ENCODE data around the gene PRKAR1A.

Gene PRKAR1A

GRCh38 chr17:68559316-68559715 lies 47.1 kb downstream of the PRKAR1A start:
- DNase-seq, result no peak
- no peak for ATAC-seq

DNA sequence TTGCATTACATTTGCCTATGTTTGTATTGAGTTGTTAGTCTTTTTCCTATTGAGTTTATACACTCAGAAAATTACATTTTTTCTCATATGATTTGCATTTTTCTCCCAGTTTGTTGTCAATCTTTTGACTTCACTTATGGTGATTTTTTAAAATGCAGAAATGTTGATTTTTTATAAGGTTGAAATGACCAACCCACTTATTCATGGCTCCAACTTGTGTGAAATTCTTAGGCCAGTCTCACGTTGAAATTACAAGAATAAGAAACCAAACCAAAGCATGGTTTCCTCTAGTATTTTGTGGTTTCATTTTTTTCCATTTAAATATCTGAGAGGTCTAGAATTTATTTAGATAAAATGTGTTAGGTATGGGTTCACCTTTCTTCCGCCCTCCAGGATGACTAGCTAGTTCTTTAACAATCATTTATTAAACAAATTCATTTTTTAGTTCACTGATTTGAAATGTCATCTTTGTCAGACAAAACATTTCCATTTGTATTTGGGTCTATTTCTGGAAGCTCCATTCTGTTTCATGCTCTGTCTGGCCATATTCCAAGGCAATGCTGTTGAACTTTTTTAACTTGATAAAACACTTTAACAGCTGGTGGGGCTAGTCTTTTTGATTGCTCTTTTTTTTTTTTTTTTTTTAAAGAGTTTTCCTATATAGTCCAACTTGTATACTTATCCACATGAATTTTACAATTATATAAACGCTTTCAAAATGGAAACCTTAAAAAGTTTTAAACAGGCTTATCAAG lies 48.9 kb downstream of the PRKAR1A start:
- H3K4me3 Mint-ChIP-seq, result no peak overlapping the region
- ATAC-seq (no peak), DNase-seq (no peak)
- H3K4me1 Mint-ChIP-seq, result no peaks in the 10 kb centered on the region
- H3K9me3 Mint-ChIP-seq, result peaks cover 0 to 4% of the 10 kb centered on the region in 2 donors
- peak overlapping the region in 1 of 2 donors; percentile 50 for H3K27ac Mint-ChIP-seq
- H3K27me3 Mint-ChIP-seq, result peaks cover 6% of the 10 kb centered on the region

More at GRCh38 chr17:68559316-68559715, 47.1 kb downstream of the PRKAR1A start:
- no peak overlapping the region for H3K27ac Mint-ChIP-seq
- H3K4me1 Mint-ChIP-seq, result no peaks in the 10 kb centered on the region
- H3K4me3 Mint-ChIP-seq, result no peak overlapping the region
- H3K9me3 Mint-ChIP-seq, result peaks cover 0 to 4% of the 10 kb centered on the region in 2 donors
- H3K27me3 Mint-ChIP-seq, result no peaks in the 10 kb centered on the region

DNA sequence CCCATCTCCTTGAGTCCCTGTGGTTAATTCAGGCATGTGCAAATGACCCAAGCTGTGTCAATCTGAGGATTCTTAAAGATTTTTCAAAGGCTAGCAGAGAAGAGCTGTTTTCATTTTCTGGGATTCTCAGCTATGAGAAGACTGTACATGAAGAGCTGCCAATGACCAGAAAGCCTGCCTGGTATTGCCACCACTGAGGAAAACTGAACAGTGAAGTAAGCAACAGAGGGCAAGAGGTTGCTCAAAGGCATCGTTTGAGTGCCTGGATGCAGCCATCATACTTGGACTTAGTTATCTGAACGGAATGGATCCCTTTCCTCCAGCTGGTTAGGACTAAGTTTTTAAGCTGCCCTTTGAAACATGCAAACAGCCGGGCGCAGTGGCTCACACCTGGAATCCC lies 50.5 kb downstream of the PRKAR1A start:
- no peak overlapping the region for H3K27ac Mint-ChIP-seq
- ATAC-seq (no peak), DNase-seq (no peak)
- H3K4me3 Mint-ChIP-seq, result no peak overlapping the region
- H3K4me1 Mint-ChIP-seq, result no peaks in the 10 kb centered on the region
- H3K9me3 Mint-ChIP-seq, result no peaks in the 10 kb centered on the region
- peaks cover 8% of the 10 kb centered on the region for H3K27me3 Mint-ChIP-seq

DNA sequence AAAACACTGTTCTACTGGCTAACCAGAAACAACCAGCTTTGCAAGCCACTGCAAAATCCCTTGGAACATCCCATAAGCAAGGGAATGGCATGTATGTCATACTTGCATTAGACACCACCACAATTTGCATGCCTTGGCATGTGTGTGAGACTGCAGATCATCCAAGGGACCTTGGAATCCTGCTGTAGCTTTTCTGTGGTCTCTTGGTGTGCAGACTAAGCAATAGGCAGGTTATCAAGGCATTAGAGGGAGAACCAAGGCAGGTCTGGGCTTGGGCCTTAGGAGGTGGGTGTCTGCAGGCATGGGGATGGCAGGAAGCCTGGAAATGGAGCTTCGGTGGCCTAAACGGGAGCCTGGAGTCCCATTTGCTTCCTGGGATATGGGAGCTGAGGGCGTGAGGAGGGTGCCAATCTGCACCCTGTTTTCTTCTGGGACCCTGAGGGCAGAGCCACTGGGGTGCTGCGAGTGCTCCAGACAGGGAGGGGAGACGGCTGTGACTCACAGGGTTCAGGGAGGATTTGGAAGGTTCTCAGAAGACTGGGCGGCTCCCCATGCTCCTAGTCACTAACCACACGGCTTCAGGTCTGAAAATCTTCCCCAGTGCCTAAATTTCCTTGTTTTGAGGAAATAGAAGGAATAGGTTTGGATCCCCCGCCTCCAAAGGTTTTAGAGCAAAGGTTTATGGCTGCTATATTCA lies 52.3 kb downstream of the PRKAR1A start:
- Mint-ChIP-seq H3K4me3 (no peak overlapping the region), H3K27ac (no peak overlapping the region), H3K27me3 (peaks cover 8% of the 10 kb centered on the region), H3K4me1 (no peaks in the 10 kb centered on the region), H3K9me3 (no peaks in the 10 kb centered on the region)
- no peak for ATAC-seq
- no peak for DNase-seq

- Mint-ChIP-seq H3K4me1 (no peaks in the 10 kb centered on the region), H3K9me3 (no peaks in the 10 kb centered on the region), H3K27ac (no peak overlapping the region), H3K27me3 (peaks cover 8% of the 10 kb centered on the region), H3K4me3 (no peak overlapping the region)
- no peak for ATAC-seq
- DNase-seq, result no peak
Observed at GRCh38 chr17:68565661-68566441, 53.6 kb downstream of the PRKAR1A start.

GRCh38 chr17:68566442-68566738 lies 54.2 kb downstream of the PRKAR1A start:
- Mint-ChIP-seq H3K4me1 (no peaks in the 10 kb centered on the region), H3K27me3 (peaks cover 8% of the 10 kb centered on the region), H3K4me3 (no peak overlapping the region), H3K9me3 (no peaks in the 10 kb centered on the region), H3K27ac (no peak overlapping the region)
- DNase-seq (no peak), ATAC-seq (no peak)

- ATAC-seq, result no peak
- Mint-ChIP-seq H3K27ac (no peak overlapping the region), H3K4me1 (no peaks in the 10 kb centered on the region), H3K9me3 (no peaks in the 10 kb centered on the region), H3K27me3 (peaks cover 8% of the 10 kb centered on the region), H3K4me3 (no peak overlapping the region)
- DNase-seq, result no peak
Observed at GRCh38 chr17:68567035-68567434, 54.8 kb downstream of the PRKAR1A start.

GRCh38 chr17:68567581-68567980 lies 55.4 kb downstream of the PRKAR1A start:
- ATAC-seq, result no peak
- H3K27me3 Mint-ChIP-seq, result peaks cover 8% of the 10 kb centered on the region
- H3K4me1 Mint-ChIP-seq, result no peaks in the 10 kb centered on the region
- DNase-seq, result no peak
- H3K4me3 Mint-ChIP-seq, result no peak overlapping the region
- no peaks in the 10 kb centered on the region for H3K9me3 Mint-ChIP-seq
- no peak overlapping the region for H3K27ac Mint-ChIP-seq

DNA sequence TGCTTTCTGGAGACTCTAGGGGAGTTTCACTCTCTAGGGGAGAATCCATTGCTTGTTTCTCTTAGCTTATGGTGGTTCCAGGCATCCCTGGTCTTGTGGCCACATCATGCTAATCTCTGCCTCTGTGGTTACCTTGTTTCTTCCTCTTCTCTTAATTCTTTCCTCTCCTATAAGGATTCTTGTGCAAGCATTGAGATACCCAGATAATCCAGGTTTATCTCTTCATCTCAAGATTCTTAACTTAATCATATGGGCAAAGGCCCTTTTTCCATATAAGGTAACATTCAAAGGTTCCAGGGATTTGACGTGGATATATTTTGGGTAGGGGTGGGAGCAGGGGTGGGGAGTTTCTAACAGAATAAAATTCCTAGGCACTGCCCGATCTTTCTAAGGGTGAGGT lies 56.4 kb downstream of the PRKAR1A start:
- ATAC-seq, result no peak
- no peak overlapping the region for H3K27ac Mint-ChIP-seq
- no peaks in the 10 kb centered on the region for H3K9me3 Mint-ChIP-seq
- no peaks in the 10 kb centered on the region for H3K4me1 Mint-ChIP-seq
- H3K4me3 Mint-ChIP-seq, result no peak overlapping the region
- DNase-seq, result no peak
- H3K27me3 Mint-ChIP-seq, result peaks cover 8% of the 10 kb centered on the region

- ATAC-seq (no peak), DNase-seq (no peak)
- Mint-ChIP-seq H3K9me3 (no peaks in the 10 kb centered on the region), H3K27me3 (peaks cover 8% of the 10 kb centered on the region), H3K4me1 (no peaks in the 10 kb centered on the region), H3K27ac (no peak overlapping the region), H3K4me3 (no peak overlapping the region)
Observed at GRCh38 chr17:68569346-68569745, 57.1 kb downstream of the PRKAR1A start.

- DNase-seq (no peak), ATAC-seq (no peak)
- Mint-ChIP-seq H3K9me3 (no peaks in the 10 kb centered on the region), H3K27ac (no peak overlapping the region), H3K4me3 (no peak overlapping the region), H3K27me3 (peaks cover 8% of the 10 kb centered on the region), H3K4me1 (no peaks in the 10 kb centered on the region)
Observed at GRCh38 chr17:68570526-68570925, 58.3 kb downstream of the PRKAR1A start.

DNA sequence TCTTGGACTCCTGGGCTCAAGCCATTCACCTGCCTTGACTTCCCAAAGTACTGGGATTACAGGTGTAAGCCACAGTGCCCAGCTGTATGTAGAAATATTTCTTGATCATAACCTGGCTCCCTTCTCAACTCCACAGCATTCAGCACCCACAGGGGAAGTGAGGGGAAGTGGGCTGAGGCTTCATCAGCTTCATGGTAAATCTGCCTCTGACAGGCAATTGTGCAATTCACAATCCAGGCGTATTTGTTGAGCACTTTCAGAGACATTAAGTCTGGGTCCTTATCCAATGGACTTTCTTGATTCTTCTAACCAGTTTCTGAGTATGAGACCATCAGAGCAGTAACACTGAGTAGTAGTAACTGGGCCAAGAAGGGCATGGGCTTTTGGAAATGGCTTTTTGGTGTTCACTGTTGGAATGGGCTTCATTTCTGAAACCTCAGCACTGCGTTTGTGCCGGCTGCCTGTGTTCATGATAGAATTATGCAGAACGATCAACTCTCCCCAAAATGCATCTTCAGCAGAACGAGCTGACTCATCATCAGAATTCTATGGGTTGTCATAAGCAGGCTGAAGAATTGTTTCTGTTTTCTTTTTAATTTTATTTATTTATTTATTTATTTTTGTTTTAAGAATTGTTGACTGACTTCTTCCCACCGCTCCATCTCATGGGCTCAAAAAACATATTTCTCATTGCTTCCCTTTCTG lies 60.1 kb downstream of the PRKAR1A start:
- Mint-ChIP-seq H3K27me3 (no peaks in the 10 kb centered on the region), H3K9me3 (no peaks in the 10 kb centered on the region), H3K4me3 (no peak overlapping the region), H3K4me1 (no peaks in the 10 kb centered on the region), H3K27ac (no peak overlapping the region)
- no peak for DNase-seq
- ATAC-seq, result no peak

DNA sequence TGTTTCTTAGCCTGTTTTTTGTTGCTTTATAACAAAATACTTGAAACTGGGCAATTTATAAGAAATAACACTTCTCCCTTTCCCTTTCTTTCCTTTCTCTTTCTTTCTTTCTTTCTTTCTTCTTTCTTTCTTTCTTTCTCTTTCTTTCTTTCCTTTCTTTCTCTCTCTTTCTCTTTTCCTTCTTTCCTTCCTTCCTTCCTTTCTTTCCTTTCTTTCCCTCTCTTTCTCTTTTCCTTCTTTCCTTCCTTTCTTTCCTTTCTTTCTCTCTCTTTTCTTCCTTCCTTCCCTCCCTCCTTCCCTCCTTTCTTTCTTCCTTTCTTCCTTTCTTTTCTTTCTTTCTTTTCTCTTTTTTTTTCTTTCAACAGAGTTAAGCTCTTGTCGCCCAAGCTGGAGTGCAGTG lies 61.1 kb downstream of the PRKAR1A start:
- ATAC-seq (no peak), DNase-seq (no peak)
- H3K4me3 Mint-ChIP-seq, result no peak overlapping the region
- H3K27me3 Mint-ChIP-seq, result no peaks in the 10 kb centered on the region
- peak overlapping the region in 1 of 2 donors; percentile 1 for H3K27ac Mint-ChIP-seq
- no peaks in the 10 kb centered on the region for H3K4me1 Mint-ChIP-seq
- no peaks in the 10 kb centered on the region for H3K9me3 Mint-ChIP-seq

DNA sequence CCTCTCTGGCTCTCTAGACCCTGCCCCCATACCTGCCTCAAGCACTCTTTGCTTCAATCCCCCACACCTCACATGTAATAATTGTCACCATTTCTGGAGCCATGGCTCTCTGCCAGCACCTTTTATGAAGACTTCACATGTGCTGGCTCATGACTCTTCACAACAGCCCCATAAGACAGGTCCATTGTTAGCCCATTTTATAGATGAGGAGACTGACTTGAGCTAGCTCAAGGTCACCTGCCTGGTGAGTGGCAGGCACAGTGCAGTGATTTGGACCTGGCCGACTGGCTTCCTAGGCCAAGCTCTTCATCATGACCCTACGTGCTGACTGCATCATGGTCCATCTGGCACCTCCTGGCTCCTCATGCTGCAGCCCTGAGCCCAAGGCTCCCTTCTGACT lies 63.9 kb downstream of the PRKAR1A start:
- Mint-ChIP-seq H3K4me1 (no peaks in the 10 kb centered on the region), H3K9me3 (no peaks in the 10 kb centered on the region), H3K27me3 (no peaks in the 10 kb centered on the region), H3K27ac (no peak overlapping the region), H3K4me3 (no peak overlapping the region)
- no peak for DNase-seq
- no peak for ATAC-seq

DNA sequence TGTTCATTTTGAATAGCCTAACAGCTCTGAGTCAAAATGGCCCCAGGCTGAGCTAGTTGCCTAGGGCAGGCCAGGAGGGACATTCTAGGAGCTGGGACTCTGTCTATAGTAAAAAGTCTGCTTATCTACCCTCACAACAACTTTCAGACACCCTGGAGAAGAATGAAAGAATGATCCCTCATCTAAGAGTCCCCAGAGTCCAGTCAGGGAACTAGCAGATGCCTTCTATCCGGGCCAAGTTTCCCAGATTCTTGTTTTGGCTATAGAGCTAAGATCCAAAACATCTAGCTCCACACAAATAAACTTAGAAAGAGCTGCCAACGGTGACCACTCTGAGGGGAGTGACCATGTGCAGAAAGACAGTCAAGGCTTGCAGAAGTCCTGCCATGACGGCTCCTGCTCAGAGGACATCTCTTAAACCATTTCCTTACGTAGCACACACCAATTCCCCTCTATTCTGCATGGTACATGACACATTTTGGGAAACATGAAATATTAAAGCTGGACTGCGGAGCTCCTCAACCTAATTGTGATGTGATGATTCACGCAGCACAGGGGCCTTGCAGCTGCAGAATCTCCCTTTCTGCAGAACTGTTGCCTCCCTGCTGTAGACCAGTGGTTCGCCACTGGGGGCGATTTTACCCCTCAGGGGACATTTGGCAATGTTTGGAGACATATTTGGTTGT lies 64.7 kb downstream of the PRKAR1A start:
- Mint-ChIP-seq H3K27ac (no peak overlapping the region), H3K27me3 (no peaks in the 10 kb centered on the region), H3K4me1 (no peaks in the 10 kb centered on the region), H3K9me3 (no peaks in the 10 kb centered on the region), H3K4me3 (no peak overlapping the region)
- ATAC-seq, result no peak
- DNase-seq, result no peak
